GM12864 (cell line): ENCODE data around the gene LCN6.
"Not testable (repeated sequence)": the region's sequence is repeated elsewhere in the genome, so short reads cannot be mapped to it uniquely, and the experiment has no call there.

Source experiments
- DNase-seq: peaks from one replicate; pipeline ENCODE4 v3.0.0-alpha.2; 2011; ENCODE audit warnings: low read depth
- H3K4me3 ChIP-seq: 2 replicates; pipeline ENCODE4 v1.5.1; 2011; ENCODE audit warnings: mild to moderate bottlenecking, low read depth, low read length, control low read depth
- CTCF ChIP-seq: IDR thresholded peaks from 2 replicates; pipeline ENCODE4 v1.5.1; 2011; ENCODE audit warnings: low read depth, mild to moderate bottlenecking, moderate library complexity, low read length, control low read depth, inconsistent platforms; ENCODE audit errors: missing control alignments

The LCN6 gene

GRCh38 chr9:136766410-136767120, 18.2 kb upstream of the LCN6 start:
- DNase-seq, H3K4me3 ChIP-seq: not testable (repeated sequence)
- TF ChIP-seq CTCF = peak; percentile 62

- H3K4me3 ChIP-seq = peak overlapping the region; percentile 28
- not testable (repeated sequence) for DNase-seq
Observed at GRCh38 chr9:136765745-136766409, 17.6 kb upstream of the LCN6 start.

- DNase-seq = no peak
- TF ChIP-seq CTCF = no peak
- H3K4me3 ChIP-seq = no peak overlapping the region
Observed at GRCh38 chr9:136765041-136765440, 16.7 kb upstream of the LCN6 start.

- H3K4me3 ChIP-seq = no peak within 1 kb of the TSS
- TF ChIP-seq CTCF = no peak
- no peak for DNase-seq
Observed at GRCh38 chr9:136764301-136764891, 16.1 kb upstream of the LCN6 start, which contains the start of gene LCN15. Gene LCN15 (minus strand): TSS chr9:136764518. CDS start chr9:136764488, 30 bp downstream.

- no peak overlapping the region for H3K4me3 ChIP-seq
- TF ChIP-seq CTCF = no peak
- DNase-seq = no peak
Observed at GRCh38 chr9:136763649-136764035, 15.3 kb upstream of the LCN6 start.

- TF ChIP-seq CTCF = no peak
- no peak for DNase-seq
- H3K4me3 ChIP-seq = no peak overlapping the region
Observed at GRCh38 chr9:136762915-136763648, 14.8 kb upstream of the LCN6 start.

- TF ChIP-seq CTCF = no peak
- no peak overlapping the region for H3K4me3 ChIP-seq
- DNase-seq = no peak
Observed at GRCh38 chr9:136762221-136762691, 13.9 kb upstream of the LCN6 start.
